Retinal pigment epithelial cell (primary cell): ENCODE data around the gene SYNPR.

Experiments
- DNase-seq: peaks from one replicate; pipeline ENCODE4 v3.0.0-alpha.2; 2010; ENCODE audit warnings: low read depth
- H3K4me3 ChIP-seq: 2 replicates; pipeline ENCODE4 v1.5.1; 2011; ENCODE audit warnings: mild to moderate bottlenecking, low read length, control low read depth, moderate library complexity
- CTCF ChIP-seq: conservative IDR thresholded peaks from 2 replicates; pipeline ENCODE4 v1.5.1; 2011; ENCODE audit warnings: low read depth, low read length, control low read depth, inconsistent platforms

The SYNPR gene

GRCh38 chr3:63430875-63431274, 152.8 kb downstream of the SYNPR start:
- H3K4me3 ChIP-seq = no peak overlapping the region
- DNase-seq = no peak
- no peak for TF ChIP-seq CTCF

GRCh38 chr3:63437858-63438257, 159.8 kb downstream of the SYNPR start:
- TF ChIP-seq CTCF = no peak
- H3K4me3 ChIP-seq = no peak overlapping the region
- no peak for DNase-seq

- no peak overlapping the region for H3K4me3 ChIP-seq
- DNase-seq = no peak
- no peak for TF ChIP-seq CTCF
These were observed 160.8 kb downstream of the SYNPR start for GRCh38 chr3:63438826-63439371.

GRCh38 chr3:63441262-63441661, 163.2 kb downstream of the SYNPR start:
- no peak for TF ChIP-seq CTCF
- no peak for DNase-seq
- H3K4me3 ChIP-seq = no peak overlapping the region

GRCh38 chr3:63442918-63443317, 164.8 kb downstream of the SYNPR start:
- H3K4me3 ChIP-seq = no peak overlapping the region
- TF ChIP-seq CTCF = no peak
- no peak for DNase-seq

- peak; percentile 41 for DNase-seq
- no peak for TF ChIP-seq CTCF
- no peak overlapping the region for H3K4me3 ChIP-seq
These were observed 171.9 kb downstream of the SYNPR start for GRCh38 chr3:63450023-63450422.

GRCh38 chr3:63450634-63451363, 172.7 kb downstream of the SYNPR start:
- DNase-seq = no peak
- TF ChIP-seq CTCF = peak; percentile 0
- H3K4me3 ChIP-seq = no peak overlapping the region
